A549 treated with ZK216348 at 1 μM for 4 hours (cell line): ENCODE results near the gene TXNDC17. TPM values are rescaled to one million over a fixed set of nuclear protein-coding genes. Genes with fewer than 3 reads are reported as not detected.

Source experiments
- total RNA-seq: library from RNA; stranded (reverse); fragments of 200-300 nt; extraction: Qiagen RNA extraction; gene quantifications from 5 replicates; pipeline ENCODE4 v1.2.3, GENCODE V29; 2022; ENCODE audit warnings: low read depth

Gene TXNDC17
- 346 to 556 TPM (median 427 TPM) in 5 replicates for total RNA-seq

GRCh38 chr17:6640536-6641246 lies at the start of gene TXNDC17, which contains the start of gene KIAA0753:
TXNDC17 (plus strand) TSS chr17:6641060; CDS start chr17:6641083, 23 bp downstream.
KIAA0753 (minus strand) TSS chr17:6640711; CDS start chr17:6635103, 5,608 bp downstream.

GRCh38 chr17:6651354-6651918 lies 10.6 kb downstream of the TXNDC17 start, which contains the start of the genes C17orf100 and MED31:
C17orf100 (plus strand) TSS chr17:6651762; CDS start chr17:6651914, 152 bp downstream.
MED31 (minus strand) TSS chr17:6651605; CDS start chr17:6651528, 77 bp downstream.

Other genes with a start within 250 kb of the TXNDC17 start
- gene AIPL1, start 205.9 kb upstream of the TXNDC17 start, total RNA-seq, result not detected in 5 replicates
- gene PIMREG, start 196.6 kb upstream of the TXNDC17 start, total RNA-seq, result 31.8 to 47.1 TPM (median 42.7 TPM) in 5 replicates
- 1.8 to 3.0 TPM (median 2.2 TPM) in 5 replicates for gene PITPNM3, start 84.5 kb upstream of the TXNDC17 start, total RNA-seq
- gene KIAA0753, start 349 bp upstream of the TXNDC17 start, total RNA-seq, result 14.4 to 20.8 TPM (median 18.3 TPM) in 5 replicates
- gene MED31, start 10.5 kb downstream of the TXNDC17 start, total RNA-seq, result 22.3 to 32.6 TPM (median 28.9 TPM) in 5 replicates
- gene C17orf100, start 10.7 kb downstream of the TXNDC17 start, total RNA-seq, result 1.6 to 3.1 TPM (median 2.9 TPM) in 5 replicates
- gene SLC13A5, start 72.3 kb downstream of the TXNDC17 start, total RNA-seq, result 0.11 to 0.40 TPM (median 0.20 TPM) in 4 of 5 replicates, not detected in the other
- 0.06 TPM in 1 of 5 replicates, not detected in the others for gene XAF1, start 115.0 kb downstream of the TXNDC17 start, total RNA-seq
- not detected in 5 replicates for gene FBXO39, start 135.2 kb downstream of the TXNDC17 start, total RNA-seq
- 0.12 to 0.21 TPM in 2 of 5 replicates, not detected in the others for gene TEKT1, start 190.7 kb downstream of the TXNDC17 start, total RNA-seq